ENCODE results near the gene SLX4. TPM values are rescaled to one million over a fixed set of nuclear protein-coding genes. Genes with fewer than 3 reads are reported as not detected.

The SLX4 gene
- total and polyA plus RNA-seq, 9 of the 15 experiments (the other 6 are each of a cell fraction or from before 2014, with no cell fraction given), result 0.29 to 7.9 (median 3.8) TPM

GRCh38 chr16:3550851-3551847, 60.3 kb downstream of the SLX4 start:
- Histone ChIP-seq H2AFZ (ENCODE audit: low read depth, low read length) (no peak overlapping the region), H3K4me3 (no peak overlapping the region), H3K27me3 (ENCODE audit: control insufficient read depth in 2 of 2, insufficient read depth in 2 of 2, low read length in 2 of 2) (peaks cover 15 to 56% of the 10 kb centered on the region in 2 experiments), H3K9me3 (replicated peaks; ENCODE audit: control insufficient read depth, insufficient read depth, low read depth, low read length) (no peaks in the 10 kb centered on the region), H3K9ac (ENCODE audit: insufficient read depth in 1 of 2, low read depth in 2 of 2, low read length in 2 of 2) (no peak overlapping the region), H3K4me2 (ENCODE audit: insufficient read depth, low read length) (no peak overlapping the region), H3K9me1 (ENCODE audit: control insufficient read depth, insufficient read depth, low read length) (no peaks in the 10 kb centered on the region), H3K27ac (ENCODE audit: extremely low read depth, low read depth, low read length) (no peak overlapping the region), H3K4me1 (replicated peaks in 1 of 2; ENCODE audit: control insufficient read depth in 2 of 2, insufficient read depth in 2 of 2, low read length in 2 of 2) (no peaks in the 10 kb centered on the region; a peak in 1 of 5 replicates), H3K79me2 (ENCODE audit: control insufficient read depth, insufficient read depth, low read length) (no peaks in the 10 kb centered on the region), H4K20me1 (replicated peaks; ENCODE audit: control insufficient read depth, insufficient read depth, low read length) (no peaks in the 10 kb centered on the region), H3K36me3 (ENCODE audit: control insufficient read depth, insufficient read depth, low read length) (no peaks in the 10 kb centered on the region)
- intact Hi-C loops (cut with micrococcal nuclease) (no loop called here), in situ Hi-C loops (cut with MboI) (no loop called here)
- ChIA-PET CTCF (ENCODE audit: low intra/inter-chr PET ratio) (no interaction called here), POLR2A (no interaction called here)
- 0% methylated on average over 6 of the region's 6 CpGs for WGBS (ENCODE audit: insufficient coverage, low coverage, missing lambda C conversion rate)
- no peak for DNase-seq (ENCODE audit: extremely low read depth in 1 of 4, low spot score in 3 of 4)
- no peak for ATAC-seq
- no peak for FAIRE-seq
- no peak for TF ChIP-seq ZNF165 (CRISPR knock-in tag; IDR thresholded peaks at IDR 0.05; ENCODE audit: borderline replicate concordance)
- 0 out of 2 replicates have a peak, but pooled peaks have one; percentile 7 for TF ChIP-seq EHMT2 (IDR thresholded peaks at IDR 0.05)
- TF ChIP-seq FOXP4 (CRISPR knock-in tag; IDR thresholded peaks at IDR 0.05; ENCODE audit: borderline replicate concordance), result no peak
- TF ChIP-seq POLR3A (IDR thresholded peaks at IDR 0.05; ENCODE audit: borderline replicate concordance, extremely low read depth, insufficient read depth, insufficient read length), result no peak
- BruUV-seq (replicated peaks), result no TSS peak
